Stimulated activated CD8-positive, alpha-beta memory T cell treated with anti-CD3 and anti-CD28 coated beads, Interleukin-12 subunit alpha, Interleukin-12 subunit beta, amount 100 ng/mL, for 1 hour (primary cell): ENCODE measurements around the gene PPIL4.

Experiments used
- DNase-seq: peaks from one replicate; pipeline ENCODE4 v3.0.0-alpha.2; 2020; ENCODE audit warnings: low read depth

The PPIL4 gene, protein sequence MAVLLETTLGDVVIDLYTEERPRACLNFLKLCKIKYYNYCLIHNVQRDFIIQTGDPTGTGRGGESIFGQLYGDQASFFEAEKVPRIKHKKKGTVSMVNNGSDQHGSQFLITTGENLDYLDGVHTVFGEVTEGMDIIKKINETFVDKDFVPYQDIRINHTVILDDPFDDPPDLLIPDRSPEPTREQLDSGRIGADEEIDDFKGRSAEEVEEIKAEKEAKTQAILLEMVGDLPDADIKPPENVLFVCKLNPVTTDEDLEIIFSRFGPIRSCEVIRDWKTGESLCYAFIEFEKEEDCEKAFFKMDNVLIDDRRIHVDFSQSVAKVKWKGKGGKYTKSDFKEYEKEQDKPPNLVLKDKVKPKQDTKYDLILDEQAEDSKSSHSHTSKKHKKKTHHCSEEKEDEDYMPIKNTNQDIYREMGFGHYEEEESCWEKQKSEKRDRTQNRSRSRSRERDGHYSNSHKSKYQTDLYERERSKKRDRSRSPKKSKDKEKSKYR

DNA sequence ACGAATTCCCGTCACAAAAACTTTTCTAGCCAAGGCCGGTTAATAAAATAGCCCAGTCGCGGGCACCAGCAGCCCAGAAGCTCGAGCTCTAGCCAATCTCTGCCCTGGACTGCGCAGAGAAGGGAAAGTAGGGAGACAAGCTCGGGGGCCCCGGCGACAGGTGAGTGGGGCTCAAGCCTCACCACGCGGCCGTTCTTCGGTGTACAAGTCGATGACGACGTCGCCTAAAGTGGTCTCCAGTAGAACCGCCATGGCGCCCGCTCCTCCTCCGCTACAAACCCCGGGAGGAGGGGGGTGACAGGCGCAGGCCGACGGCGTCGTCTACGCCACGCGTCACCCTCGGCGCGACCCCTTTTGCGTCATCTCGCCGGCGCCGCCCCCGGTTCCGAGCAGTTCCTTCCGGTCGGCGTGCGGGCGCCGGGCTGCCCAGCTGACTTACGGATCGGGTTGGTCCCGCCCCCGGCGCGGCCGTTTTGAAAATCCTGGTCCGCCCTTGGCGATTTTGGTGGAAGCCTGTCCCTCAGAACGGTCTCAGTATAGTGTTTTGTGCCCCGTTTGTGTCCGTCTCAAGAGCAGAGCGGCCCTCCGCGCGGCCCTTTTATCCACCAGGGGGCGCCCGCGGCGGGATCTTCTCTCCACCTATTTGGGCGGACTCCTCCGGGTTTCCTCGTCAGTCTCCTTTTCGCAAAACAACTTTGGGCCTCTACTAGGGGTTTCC is at the start of gene PPIL4:
TSS of gene PPIL4 (minus strand) at position 290 of the 718 bp plus-strand sequence. CDS start at position 252, 38 bp downstream.
- DNase-seq: peak; percentile 95

DNA sequence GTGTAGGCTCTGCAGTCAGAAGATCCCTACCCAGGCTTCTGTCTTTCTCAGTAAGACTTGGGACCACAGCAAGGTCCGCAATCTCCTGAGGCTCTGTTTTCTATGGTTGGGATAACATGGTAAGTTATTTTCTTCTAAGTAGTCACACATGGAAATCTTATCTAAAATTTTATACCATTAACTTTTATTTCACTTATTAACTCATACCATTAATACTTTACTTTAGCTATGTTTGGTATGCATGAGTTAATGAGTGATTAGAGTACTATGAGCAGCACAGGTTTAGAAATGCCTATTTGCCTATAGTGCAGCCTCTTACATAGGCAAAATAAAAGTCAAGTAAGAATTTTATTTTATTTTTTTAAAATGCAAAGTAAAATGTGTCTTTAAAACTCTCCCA is 47.6 kb upstream of the PPIL4 start:
- no peak for DNase-seq

DNA sequence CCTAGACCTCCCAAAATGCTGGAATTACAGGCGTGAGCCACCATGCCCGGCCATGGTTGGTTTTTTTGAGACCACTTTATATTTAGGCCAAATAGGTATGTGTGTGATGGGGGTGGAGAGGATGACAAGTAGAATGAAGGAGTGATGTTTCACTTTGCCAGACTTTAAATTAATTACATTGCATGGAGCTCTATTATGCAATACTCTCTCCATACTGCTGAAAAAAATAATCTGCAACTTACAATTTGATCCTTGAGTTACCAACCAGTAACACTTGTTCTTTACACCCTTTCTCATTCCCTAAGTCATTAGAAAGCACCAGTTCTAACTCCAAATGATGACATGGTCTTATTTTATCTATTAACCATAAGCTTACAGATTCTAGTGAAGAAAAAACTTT is 47.1 kb upstream of the PPIL4 start:
- DNase-seq: no peak

DNA sequence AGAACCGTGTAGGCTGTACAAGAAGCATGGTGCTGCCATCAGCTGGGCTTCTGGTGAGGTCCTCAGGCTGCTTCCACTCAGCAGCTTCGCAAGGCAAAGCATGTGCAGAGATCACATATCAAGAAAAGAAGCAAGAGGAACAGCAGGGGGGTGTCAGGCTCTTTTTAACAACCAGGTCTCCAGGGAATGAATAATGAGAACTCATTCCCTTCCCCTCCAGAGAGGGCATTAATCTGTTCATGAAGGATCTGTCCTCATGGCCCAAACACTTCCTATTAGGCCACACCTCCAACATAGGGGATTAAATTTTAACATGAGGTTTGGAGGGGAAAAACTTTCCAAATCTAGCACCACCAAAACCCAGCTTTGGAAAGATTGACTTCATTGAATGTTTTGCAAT is 40.3 kb upstream of the PPIL4 start:
- no peak for DNase-seq

DNA sequence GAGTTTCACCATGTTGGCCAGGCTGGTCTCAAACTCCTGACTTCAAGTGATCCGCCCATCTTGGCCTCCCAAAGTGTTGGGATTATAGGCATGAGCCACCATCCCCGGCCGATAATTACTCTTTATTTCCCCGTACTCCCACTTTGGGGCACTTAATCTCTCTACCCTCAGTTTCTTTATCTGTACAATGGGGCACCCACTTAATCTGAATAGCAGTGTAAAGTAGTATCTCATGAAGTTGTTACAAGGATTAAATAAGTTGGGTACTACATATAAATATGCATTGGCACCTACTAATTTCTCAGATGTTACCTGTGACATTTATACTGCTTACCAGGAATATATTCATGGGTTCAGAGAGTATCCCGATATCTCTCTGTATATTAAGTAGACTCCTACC is 35.5 kb upstream of the PPIL4 start:
- no peak for DNase-seq

DNA sequence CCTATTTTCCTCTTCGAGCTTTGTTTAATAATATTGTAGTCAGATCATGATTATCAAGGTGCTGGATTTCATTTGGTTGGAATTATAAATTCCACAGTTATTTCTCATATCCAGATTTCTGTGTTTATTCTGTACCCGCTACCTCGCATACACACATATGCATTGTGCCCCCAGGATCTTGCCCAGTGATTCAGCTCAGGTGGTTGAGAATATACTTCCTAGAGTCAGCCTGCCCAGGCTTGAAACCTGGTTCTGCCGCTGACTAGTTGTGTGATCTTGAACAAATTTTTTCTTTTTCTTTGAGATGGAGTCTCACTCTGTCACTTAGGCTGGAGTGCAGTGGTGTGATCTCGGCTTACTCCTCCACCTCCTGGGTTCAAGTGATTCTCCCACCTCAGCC is 35.0 kb upstream of the PPIL4 start:
- DNase-seq: no peak

DNA sequence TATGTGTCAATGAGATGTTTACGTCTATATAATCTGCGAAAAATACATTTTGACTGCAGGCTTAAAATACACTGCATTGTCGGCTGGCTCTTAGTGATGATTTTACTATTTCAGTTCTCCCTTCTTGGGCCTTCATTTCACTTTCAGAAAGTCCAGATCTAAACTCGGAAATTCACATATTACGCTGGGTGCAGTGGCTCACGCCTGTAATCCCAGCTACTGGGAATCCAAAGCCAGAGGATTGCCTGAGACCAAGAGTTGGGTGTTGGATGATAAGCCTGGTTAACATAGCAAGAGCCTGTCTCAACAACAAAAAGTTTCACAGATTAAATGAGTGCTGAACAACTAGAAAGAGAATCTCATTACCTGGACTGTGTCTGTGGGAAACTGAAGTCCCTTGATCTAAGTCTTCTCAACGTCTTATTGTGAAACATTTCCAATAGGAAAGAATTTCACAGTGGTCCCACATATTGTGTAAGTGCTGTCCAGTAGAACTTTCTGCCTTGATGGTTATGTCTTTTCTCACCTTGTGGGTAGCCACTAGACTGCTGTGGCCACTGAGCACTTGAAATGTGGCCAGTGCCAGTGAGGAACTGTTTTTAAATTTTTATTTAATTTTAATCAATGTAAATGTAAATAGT is 22.2 kb upstream of the PPIL4 start:
- DNase-seq: no peak

DNA sequence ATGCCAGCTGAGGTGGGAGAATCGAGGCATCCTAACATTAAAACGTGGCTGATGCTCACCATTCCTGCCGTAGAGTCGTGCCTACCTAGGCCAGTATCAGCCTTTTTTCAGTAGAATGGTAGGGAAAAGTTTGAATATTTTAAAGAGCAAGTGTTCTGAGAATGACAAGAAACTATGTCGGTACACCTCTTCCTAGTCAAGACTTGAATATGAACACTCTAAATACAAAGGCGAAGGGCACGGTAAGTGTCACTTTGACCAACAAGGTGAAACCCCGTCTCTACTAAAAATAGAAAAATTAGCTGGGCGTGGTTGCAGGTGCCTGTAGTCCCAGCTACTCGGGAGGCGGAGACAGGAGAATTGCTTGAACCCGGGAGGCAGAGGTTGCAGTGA is 21.3 kb upstream of the PPIL4 start:
- DNase-seq: no peak

DNA sequence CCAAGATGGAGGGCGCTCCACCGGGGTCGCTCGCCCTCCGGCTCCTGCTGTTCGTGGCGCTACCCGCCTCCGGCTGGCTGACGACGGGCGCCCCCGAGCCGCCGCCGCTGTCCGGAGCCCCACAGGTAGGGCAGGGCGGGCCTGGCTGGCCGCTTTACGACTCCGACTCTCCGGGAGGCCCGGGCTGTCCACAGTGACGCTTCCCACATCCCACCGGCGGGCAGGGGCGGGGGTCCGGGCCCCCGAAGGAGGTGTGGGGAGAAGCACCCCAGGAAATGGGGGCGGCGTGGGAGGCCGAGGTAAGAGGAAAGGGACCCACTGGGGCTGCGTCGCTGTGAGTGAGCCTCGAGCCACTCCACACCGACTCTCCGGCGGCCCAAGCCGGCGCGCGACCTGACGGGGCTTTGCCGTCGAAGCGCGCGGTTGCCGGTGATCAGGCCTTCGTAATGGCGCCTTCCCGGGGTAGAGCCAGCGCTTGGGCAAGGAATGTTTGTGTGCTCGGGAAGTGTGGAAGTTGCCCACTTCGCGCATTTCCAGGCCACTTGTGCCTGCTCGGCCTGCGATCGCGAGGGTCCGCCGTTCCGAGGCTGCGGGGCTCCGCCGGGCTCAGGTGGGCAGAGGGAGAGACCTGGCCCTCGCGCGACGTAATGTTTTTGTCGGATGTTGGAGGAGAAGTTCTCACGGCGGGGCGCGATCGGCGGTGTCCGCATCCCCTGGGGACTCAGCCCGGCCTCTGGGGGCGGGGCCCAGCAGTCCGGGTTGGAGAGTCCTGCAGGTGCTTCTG is 20.8 kb upstream of the PPIL4 start:
- DNase-seq: peak; percentile 32

DNA sequence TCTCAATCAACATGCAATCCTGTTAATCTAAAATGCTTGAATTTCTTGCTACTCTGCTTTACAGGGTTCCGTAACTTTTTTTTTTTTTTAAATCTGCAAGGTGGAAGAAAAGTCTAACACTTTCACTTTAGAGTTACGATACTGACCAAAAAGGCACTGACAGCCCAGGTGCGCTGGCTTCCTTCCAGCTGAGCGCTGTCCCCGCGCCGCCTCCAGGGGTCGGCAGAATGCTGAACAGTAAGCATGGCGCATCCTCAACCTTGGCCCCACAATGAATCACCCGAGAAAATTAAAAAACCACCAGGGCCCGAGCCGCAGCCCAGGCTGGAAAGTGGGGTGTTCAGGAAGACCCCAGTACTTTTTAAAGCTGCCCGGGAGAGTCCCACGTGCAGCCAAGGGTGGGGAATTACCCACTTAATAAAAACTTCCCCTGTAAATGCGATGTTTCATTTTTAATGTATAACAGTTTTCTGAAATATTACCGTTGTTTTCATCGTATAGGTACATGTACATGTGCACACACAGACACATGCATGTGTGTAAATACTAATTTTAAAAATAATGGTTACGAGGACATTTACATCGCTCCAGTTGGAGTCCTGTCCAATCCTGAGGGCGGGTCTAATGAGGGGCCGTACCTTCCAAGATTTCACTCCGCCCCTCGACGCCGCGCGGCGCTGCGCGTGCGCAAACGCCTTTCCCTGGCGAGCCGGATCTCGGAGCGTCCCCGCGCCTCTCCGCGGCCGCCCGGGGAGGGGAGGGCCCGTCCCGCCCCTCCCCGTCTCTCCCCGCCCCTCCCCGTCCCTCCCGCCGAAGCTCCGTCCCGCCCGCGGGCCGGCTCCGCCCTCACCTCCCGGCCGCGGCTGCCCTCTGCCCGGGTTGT is 19.9 kb upstream of the PPIL4 start, which contains the start of gene GINM1:
TSS of gene GINM1 (plus strand) at position 849 of the 883 bp plus-strand sequence. CDS start 40 bp downstream, outside the sequence.
- DNase-seq: peak; percentile 93

DNA sequence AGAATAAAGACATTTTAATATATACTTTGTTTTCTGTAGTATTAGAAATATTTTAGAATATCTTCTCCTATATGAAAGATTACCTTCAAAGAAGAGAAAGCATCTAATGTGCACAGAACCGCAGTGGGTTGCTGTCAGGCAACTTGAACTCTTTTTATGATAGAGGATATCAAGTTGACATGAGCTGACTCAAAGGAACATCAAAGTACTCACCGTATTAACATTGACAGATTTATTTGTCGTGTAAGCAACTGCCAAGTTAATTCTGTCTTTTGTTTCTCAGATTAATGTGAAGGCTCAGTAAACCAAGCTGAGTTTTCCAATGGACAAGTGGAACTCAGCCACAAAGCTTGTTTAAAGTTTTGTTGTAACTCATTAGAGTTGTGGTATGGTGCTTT is 18.1 kb upstream of the PPIL4 start:
- no peak for DNase-seq

DNA sequence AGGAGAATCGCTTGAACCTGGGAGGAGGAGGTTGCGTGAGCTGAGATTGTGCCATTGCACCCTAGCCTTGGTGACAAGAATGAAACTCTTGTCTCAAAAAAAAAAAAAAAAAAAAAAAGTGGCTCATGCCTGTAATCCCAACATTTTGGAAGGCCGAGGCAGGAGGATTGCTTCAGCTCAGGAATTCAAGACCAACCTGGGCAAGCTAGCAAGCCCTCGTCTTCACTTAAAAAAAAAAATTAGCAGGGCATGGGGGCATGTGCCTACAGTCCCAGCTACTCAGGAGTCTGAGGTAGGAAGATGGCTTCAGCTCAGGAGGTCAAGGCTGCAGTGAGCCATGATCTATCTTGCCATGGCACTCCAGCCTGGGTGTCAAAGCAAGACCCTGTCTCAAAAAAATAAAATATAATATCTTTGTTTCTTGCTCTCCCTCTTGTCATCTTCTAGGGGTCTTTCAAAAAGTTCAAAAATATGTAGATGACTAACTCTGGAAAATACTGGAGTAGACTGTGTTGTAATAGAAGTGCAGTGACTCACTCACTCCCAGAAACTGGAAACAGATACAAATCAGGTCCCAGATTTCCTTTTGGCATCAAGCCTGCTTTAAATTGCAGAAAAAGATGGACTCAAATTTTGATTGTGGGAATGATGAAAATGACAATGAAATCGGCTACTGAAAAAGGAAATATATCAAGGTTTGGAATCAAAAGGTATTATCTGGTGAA is 17.5 kb upstream of the PPIL4 start:
- no peak for DNase-seq

DNA sequence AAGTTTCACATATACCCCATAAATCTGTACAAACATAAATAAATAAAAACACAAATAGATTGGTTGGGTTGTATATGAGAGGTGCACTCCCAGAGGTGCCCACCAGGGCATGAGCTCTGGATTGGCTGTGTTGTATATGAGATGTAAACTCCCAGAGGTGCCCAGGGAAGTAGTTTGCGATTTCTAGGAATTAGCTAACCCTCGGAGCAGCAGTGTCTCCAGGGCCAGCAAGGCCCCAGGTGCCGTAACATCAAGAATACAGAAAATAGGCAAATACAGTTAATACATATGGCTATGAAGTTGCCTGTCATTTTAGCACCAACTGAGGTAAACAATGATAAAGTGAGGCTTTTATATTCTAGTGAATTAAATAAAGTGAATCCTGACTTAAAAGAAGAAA is 14.9 kb upstream of the PPIL4 start:
- no peak for DNase-seq

DNA sequence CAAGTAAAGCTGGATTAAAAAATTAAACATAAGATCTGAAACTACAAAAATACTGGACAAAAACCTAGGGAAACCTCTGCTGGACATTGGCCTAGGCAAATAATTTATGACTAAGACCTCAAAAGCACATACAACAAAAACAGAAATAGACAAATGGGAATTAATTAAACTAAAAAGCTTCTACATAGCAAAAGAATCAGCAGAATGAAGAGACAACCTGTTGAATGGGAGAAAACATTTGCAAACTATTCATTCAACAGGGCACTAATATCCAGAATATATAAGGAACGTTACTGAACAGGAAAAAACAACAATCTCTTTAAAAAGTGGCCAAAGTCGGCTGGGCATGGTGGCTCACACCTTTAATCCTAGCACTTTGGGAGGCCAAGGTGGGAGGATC is 13.5 kb upstream of the PPIL4 start:
- DNase-seq: no peak

DNA sequence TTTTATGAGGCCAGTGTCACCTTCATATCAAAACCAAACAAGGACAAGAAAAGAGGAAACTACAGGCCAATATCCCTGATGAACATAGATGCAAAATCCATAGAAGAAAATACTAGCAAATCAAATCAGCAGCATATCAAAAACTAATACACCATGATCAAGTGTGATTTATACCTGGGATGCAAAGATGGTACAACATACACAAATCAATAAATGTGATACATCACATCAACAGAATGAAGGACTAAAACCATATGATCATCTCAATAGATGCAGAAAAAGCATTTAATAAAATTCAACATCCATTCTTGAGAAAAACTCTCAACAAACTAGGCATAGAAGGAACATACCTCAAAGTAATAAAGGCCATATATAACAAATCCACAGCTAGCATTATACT is 12.2 kb upstream of the PPIL4 start:
- DNase-seq: no peak

DNA sequence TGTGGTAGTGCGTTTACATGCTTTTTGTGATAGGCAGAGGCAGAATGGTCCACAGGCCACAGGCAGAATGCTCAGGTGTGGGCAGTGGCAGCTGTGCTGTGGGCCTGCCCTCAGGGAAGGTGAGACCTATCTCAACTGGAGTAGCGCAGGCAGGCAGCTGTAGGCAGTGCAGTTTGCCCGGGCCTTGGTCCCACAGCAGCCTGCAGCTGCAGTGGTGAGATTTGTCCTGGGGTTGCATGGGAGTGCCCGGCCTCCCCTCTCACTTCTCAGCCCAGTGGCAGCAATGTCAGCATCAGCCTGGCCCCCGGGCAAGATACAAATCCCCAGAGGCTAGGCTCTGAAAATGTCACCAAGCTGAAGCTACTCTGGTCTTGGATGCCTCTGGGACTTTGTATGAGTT is 6.1 kb upstream of the PPIL4 start:
- DNase-seq: no peak

DNA sequence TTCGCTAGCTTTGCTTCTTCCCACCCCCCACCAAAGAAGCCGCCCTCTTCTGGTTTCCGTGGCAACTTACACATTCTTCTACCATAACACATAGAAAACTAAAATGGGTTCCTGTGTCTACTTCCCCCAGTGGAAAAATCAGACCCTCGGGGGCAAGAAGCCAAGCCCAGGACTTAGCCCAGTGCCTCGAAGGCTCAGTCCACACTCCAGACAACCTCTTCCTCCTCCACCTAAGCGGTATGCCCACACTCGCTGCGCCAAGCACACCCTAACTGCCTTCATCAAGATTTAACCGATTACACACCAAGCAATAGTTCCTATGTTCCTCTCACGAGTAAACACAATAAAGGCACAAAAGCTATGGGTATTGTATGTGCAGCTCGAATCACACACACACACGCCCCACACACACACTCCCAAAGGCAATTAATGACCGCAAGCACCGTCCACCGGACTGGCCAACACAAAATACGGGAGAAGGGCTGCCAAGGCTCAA is 537 bp downstream of the PPIL4 start:
- DNase-seq: peak; percentile 32

DNA sequence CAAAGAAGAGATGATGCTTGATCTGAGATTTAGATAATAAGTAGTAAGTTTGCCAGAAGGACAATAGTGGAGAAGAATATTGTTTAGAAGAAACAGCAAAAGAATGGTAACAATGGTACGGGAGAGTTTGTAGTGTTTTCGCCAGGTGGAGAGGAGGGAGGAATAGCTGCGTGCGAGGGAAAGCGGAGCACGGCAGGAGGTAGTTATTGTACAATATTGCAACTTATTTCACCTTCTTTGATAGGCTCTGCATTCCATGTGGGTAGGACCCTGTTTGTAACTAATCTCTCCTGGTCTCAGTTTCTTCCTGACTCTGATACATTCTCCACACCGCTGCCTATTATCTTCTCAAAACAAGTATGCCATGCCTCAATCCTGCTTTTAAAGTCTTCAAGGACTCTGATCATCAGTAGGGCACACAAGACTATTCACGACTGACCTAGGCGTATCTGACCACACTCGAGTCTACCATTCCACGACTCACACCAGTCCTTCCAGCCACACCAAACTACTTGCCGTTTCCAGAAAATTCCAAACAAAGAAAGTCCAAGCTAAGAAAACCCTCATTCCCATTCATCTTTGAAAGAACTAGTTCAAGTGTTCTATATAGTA is 1.1 kb downstream of the PPIL4 start:
- DNase-seq: no peak

DNA sequence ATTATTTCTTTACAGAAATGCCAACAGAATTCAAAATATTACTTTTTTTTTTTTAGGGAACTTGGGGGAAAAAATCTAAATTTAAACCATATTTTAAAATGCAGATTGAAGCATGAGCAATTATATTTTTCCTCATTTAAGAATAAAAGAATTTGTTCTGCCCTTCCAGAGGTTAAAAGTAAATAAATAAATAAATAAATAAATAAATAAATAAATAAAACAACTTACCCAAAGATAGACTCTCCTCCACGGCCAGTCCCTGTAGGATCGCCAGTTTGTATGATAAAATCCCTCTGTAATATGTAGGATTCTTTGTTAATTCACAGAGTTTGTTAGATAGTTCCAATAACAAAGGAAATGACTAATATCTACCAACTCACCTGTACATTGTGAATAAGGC is 4.7 kb downstream of the PPIL4 start:
- no peak for DNase-seq

DNA sequence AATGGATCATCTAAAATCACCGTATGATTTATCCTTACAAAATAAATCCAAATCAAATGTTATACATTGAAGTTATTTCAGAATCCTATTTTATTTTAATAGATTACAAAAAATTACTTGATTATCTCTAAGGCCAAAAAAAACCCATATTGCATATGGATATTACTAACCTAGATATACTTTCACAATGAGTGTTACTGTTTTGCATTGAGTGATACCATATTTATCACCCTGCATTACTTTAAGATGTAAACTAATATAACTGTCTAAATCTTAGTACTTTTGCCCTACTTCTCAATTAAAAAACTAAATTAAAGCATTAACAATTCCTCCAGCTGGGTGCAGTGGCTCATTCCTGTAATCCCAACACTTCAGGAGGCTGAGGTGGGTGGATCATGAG is 11.1 kb downstream of the PPIL4 start:
- no peak for DNase-seq
